ENCODE measurements around the gene AMPD3. TPM values are rescaled to one million over a fixed set of nuclear protein-coding genes. Genes with fewer than 3 reads are reported as not detected.

Gene AMPD3
- total and polyA plus RNA-seq, 2 of the 13 experiments (the other 11 are each of a cell fraction or from before 2014, with no cell fraction given): 0.33 to 2.3 TPM

DNA sequence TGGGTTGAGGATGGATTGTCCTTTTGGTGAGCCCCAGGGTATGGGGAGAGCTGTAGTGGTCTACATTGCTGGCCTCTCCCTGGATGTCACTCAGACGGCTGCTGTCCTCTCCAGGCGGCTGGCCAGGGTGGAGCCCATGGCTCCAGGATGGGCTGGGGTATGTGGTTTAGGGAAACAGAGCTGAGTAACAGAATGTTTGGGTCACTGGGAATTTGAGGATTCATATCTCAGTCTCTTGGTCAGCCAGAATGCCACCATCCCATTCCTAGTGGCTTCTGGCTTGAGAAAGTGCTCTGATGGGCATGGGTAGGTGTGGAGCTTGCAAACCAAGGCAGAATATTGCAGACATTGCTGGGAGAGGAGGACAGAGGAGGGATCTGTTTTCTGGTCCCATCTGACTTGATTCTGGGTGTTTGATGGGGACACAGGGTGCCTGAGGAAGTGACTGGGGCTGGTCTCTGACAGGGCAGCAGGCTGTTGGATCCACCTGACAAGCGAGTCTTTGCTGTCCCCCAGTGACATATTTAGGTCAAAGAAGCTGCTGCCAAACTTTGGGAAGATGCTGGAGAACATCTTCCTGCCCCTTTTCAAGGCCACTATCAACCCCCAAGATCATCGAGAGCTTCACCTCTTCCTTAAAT, 41.4 kb downstream of the AMPD3 start (continued):
- TF ChIP-seq, protein P1, sequence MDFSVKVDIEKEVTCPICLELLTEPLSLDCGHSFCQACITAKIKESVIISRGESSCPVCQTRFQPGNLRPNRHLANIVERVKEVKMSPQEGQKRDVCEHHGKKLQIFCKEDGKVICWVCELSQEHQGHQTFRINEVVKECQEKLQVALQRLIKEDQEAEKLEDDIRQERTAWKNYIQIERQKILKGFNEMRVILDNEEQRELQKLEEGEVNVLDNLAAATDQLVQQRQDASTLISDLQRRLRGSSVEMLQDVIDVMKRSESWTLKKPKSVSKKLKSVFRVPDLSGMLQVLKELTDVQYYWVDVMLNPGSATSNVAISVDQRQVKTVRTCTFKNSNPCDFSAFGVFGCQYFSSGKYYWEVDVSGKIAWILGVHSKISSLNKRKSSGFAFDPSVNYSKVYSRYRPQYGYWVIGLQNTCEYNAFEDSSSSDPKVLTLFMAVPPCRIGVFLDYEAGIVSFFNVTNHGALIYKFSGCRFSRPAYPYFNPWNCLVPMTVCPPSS (IDR thresholded peaks at IDR 0.05): no peak
- no peak for TF ChIP-seq HMG20B (CRISPR knock-in tag; conservative IDR thresholded peaks at IDR 0.05)
- TF ChIP-seq, protein P2, sequence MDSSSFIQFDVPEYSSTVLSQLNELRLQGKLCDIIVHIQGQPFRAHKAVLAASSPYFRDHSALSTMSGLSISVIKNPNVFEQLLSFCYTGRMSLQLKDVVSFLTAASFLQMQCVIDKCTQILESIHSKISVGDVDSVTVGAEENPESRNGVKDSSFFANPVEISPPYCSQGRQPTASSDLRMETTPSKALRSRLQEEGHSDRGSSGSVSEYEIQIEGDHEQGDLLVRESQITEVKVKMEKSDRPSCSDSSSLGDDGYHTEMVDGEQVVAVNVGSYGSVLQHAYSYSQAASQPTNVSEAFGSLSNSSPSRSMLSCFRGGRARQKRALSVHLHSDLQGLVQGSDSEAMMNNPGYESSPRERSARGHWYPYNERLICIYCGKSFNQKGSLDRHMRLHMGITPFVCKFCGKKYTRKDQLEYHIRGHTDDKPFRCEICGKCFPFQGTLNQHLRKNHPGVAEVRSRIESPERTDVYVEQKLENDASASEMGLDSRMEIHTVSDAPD (CRISPR knock-in tag; IDR thresholded peaks at IDR 0.05): no peak
- TF ChIP-seq, protein P3, sequence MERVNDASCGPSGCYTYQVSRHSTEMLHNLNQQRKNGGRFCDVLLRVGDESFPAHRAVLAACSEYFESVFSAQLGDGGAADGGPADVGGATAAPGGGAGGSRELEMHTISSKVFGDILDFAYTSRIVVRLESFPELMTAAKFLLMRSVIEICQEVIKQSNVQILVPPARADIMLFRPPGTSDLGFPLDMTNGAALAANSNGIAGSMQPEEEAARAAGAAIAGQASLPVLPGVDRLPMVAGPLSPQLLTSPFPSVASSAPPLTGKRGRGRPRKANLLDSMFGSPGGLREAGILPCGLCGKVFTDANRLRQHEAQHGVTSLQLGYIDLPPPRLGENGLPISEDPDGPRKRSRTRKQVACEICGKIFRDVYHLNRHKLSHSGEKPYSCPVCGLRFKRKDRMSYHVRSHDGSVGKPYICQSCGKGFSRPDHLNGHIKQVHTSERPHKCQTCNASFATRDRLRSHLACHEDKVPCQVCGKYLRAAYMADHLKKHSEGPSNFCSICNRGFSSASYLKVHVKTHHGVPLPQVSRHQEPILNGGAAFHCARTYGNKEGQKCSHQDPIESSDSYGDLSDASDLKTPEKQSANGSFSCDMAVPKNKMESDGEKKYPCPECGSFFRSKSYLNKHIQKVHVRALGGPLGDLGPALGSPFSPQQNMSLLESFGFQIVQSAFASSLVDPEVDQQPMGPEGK (CRISPR knock-in tag; IDR thresholded peaks at IDR 0.05): no peak

DNA sequence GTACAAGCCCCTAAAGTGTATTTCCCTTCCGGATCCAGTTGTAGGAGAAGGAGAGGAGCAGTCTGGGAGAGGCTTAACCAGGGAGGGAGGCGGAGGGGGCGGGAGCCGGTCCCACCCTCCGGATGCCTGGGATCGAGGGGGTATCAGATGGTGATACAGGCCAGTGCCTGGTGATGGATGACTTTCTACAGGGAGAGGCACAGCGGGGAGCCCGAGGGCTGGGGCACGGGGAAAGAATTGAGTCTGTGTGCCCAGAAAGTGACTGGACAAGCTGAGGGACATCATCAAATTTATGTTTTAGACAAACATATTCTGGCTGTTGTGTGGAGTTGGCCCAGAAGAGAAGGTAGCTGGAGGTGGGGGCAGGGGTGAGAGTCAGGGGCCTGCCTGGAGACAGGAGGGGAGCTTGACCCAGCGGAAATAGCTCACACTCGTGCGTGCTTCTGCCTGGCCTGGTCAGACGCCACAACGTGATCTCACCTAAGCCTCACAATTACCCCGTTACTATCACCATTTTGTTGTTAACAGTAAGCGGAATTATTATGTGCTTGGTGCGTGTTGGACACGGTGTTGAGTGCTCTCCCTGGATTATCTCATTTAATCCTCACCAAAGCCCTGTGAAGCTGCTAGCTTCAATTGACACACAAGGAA, 42.4 kb downstream of the AMPD3 start:
- POLR2A ChIA-PET: no interaction called here
- no peak for DNase-seq (ENCODE audit: low spot score)
- Histone ChIP-seq H3K9me3 (ENCODE audit: low read length) (no peaks in the 10 kb centered on the region), H3K27ac (ENCODE audit: extremely low read length, insufficient read depth, low read length) (no peak overlapping the region), H3K27me3 (ENCODE audit: control insufficient read depth in 1 of 2, insufficient read depth in 2 of 2, low read length in 2 of 2) (no peaks in the 10 kb centered on the region), H3K4me2 (ENCODE audit: low read depth, low read length) (no peak overlapping the region), H3K79me2 (ENCODE audit: insufficient read depth, low read length) (no peaks in the 10 kb centered on the region), H4K20me1 (ENCODE audit: insufficient read depth, low read length) (no peaks in the 10 kb centered on the region; the same call in 1 of the 2 replicates), H3K4me1 (ENCODE audit: insufficient read depth, low read length) (no peaks in the 10 kb centered on the region), H2AFZ (ENCODE audit: low read length) (no peak overlapping the region), H3K4me3 (replicated peaks in 1 of 3; ENCODE audit: insufficient read depth in 1 of 3, low read depth in 2 of 3, low read length in 3 of 3) (no peak overlapping the region), H3K36me3 (replicated peaks in 1 of 2; ENCODE audit: control insufficient read depth in 1 of 2, insufficient read depth in 2 of 2, low read length in 2 of 2) (no peaks in the 10 kb centered on the region), H3K9ac (ENCODE audit: insufficient read depth, low read depth, low read length) (no peak overlapping the region)
- 84% methylated on average over 18 of the region's 18 CpGs for WGBS (ENCODE audit: low lambda C conversion rate)
- intact Hi-C loops (cut with micrococcal nuclease; ENCODE audit: unreplicated experiment): no loop called here
- in situ Hi-C loops (cut with HindIII; ENCODE audit: extremely low pct_ligation_motif_present, low pct_unique_long_range_greater_than_20kb): no loop called here
- BruUV-seq (replicated peaks): no TSS peak
- ATAC-seq: no peak
- FAIRE-seq: no peak
- CTCF ChIA-PET (ENCODE audit: low intra/inter-chr PET ratio, low total read pairs): no interaction called here
- TF ChIP-seq, protein P4, sequence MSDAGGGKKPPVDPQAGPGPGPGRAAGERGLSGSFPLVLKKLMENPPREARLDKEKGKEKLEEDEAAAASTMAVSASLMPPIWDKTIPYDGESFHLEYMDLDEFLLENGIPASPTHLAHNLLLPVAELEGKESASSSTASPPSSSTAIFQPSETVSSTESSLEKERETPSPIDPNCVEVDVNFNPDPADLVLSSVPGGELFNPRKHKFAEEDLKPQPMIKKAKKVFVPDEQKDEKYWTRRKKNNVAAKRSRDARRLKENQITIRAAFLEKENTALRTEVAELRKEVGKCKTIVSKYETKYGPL (CRISPR knock-in tag; IDR thresholded peaks at IDR 0.05): no peak
- no peak for TF ChIP-seq HOXA5 (CRISPR knock-in tag; IDR thresholded peaks at IDR 0.05)
- TF ChIP-seq ZC3H4 (CRISPR knock-in tag; IDR thresholded peaks at IDR 0.05; ENCODE audit: borderline replicate concordance): no peak

All from HepG2 (cell line).